ENCODE results near the gene GRAMD2A.

GRAMD2A gene

GRCh38 chr15:72136170-72137051, 61.2 kb downstream of the GRAMD2A start:
- no peak for DNase-seq (ENCODE audit: low spot score)

- no peak for DNase-seq (ENCODE audit: low spot score)
Measured at GRCh38 chr15:72135719-72136118, 61.9 kb downstream of the GRAMD2A start.

DNA sequence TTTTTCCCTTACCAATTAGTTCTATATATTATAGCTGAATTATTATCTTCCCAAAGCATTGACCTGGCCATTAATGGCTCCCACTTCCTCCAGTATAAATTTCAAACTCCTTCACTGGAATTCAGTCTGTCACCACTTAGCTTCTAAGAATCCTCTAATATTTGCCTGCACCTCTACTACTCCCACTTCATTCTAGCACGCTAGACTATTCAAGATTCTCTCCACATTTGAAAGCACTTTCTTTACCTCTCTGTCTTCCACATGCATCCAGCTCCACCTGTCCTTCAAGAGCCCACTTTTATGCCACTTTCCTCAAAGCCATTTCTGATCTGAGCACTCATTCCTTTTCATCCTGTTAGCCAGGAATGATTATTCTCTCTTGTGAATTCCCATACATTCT, 64.4 kb downstream of the GRAMD2A start:
- no peak for DNase-seq (ENCODE audit: low spot score)

- DNase-seq (ENCODE audit: low spot score), result no peak
Measured at GRCh38 chr15:72131922-72132321, 65.7 kb downstream of the GRAMD2A start.

DNA sequence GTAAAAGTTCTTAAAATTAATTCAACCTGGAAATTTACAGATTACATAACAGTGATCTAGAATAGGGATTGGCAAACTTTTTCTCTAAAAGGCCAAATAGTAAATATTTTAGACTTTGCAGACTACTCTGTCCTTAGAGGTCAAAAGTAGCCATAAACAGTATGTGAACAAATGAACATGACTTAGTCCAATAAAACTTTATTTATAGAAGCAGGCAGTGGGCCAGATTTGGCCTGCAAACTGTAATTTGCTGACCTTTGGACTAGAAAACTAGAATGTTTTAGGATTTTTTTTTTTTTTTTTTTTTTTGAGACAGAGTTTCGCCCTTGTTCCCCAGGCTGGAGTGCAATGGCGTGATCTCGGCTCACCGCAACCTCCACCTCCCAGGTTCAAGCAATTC, 67.3 kb downstream of the GRAMD2A start:
- no peak for DNase-seq (ENCODE audit: low spot score)

GRCh38 chr15:72128359-72128758, 69.2 kb downstream of the GRAMD2A start:
- DNase-seq (ENCODE audit: low spot score), result no peak

DNA sequence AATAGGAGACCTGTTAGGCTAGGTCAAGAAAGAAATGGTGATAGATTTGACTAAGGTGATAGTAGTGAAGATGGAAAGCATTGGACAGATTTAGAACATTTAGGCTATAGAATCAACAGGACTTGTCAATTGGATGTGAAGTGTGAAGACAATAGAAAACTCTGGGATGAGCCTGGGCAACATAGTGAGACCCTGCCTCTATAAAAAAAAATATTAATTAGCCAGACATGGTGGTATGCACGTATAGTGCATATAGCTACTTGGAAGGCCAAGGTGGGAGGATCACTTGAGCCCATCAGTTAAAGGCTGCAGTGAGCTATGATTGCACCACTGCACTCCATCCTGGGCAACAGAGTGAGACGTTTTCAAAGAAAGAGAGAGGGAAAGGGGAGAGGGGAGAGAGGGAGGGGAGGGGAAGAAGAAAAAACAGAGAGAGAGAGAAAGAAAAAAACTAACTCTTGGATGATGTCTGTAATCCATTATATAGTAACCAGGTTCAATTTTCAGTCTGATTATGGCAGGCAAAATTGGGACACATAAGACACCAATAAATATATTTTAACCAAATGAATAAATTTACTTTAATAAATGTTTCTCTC, 69.8 kb downstream of the GRAMD2A start:
- no peak for DNase-seq (ENCODE audit: low spot score)

DNA sequence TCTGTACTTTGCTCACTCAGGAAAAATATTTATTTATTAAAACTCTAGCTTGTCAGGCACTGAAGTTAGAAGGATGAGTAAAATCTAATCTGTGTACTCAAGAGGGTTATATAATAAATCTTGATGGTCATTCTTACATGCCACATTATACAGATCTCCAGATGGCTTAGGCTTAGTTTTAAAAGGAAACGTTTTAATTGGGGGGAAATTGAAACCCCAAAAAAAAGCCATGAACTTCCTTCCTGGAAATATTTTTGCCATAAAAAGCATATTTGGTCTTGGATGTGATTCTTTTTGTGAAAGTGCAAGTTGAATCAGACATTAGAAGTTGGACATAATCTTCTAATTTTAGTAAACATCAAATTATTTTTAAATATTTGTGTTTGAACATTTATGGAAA, 73.4 kb downstream of the GRAMD2A start:
- DNase-seq (ENCODE audit: low spot score), result no peak

DNA sequence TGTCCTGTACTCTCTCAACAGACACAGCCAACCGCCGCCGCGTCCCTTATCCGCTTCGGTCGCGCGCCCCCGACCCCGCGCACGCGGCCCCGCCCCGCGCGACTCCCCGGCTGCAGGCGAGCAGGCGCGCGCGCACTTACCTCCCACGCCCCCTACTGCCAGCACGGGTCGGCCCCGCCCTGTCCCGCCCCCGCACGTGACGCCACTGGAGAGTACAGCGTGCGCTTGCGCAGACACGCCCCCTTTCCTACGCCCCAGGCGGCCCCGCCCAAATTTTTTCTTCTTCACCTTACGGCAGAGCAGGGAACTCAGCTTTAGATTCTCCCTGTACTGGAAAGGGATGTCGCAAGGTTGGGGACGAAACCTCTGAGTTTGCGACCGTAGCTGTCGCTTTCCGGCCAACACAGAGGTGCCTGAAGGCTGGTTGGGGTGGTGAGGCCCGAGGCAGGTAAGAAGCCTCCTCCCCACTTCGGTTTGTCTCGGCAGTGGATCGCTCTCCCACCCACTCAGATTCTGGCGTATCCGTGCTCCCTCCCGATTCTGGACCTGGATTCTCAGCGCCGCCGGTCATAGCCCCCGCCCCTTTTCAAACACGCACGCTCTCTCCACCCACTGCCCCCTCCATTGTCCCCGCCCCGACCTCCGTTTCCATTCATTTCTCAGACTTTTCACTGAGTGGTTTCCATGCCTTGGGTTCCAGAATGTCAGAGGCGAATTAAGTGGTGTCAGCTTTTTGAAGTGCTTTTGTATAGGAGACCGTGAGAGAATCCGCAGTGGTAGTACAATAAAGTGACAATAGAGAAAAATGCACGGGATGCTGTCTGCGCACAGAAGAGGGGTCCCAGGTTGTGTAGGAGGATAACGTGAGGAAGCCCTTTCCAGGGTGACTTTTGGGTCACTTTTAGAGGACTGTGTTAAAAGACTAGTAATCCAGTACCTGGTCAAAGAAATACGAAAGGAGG, 79.3 kb downstream of the GRAMD2A start, which contains the start of the genes MYO9A and SENP8:
Gene MYO9A (minus strand): TSS at position 134 of the 962 bp plus-strand sequence. CDS start 71,587 bp downstream, outside the sequence.
Gene SENP8 (plus strand): TSS at position 387 of the 962 bp plus-strand sequence. CDS start 21,221 bp downstream, outside the sequence.
- DNase-seq (ENCODE audit: low spot score), result peak; percentile 99

DNA sequence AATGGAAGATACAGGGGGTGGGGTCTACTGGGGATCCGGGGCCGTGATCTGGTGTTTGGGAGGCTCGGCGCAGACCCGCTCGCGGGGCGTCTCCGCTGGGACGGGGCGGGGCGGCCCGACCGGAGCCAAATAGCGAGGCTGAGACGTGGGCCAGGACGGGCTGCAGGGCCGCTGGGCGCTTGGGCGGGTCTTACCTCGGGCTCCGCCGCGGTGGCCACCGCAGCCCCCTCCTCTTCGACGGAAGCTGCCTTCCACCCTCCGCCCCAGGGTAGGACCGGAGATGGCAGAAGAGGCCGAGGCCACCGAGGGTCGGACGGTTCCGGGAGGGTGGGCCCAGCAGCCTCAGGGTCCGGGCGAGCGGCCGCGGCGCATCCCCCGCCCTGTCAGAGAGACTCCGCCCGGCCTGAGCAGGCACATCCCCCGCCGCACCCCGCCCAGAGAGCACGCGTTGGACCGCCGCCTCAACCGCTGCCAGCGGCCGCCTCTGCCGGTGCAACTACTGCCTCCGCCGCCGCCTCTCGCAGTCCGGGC, 80.0 kb downstream of the GRAMD2A start:
- DNase-seq (ENCODE audit: low spot score), result peak; percentile 89

GRCh38 chr15:72116731-72117485, 80.7 kb downstream of the GRAMD2A start:
- DNase-seq (ENCODE audit: low spot score), result peak; percentile 23

DNA sequence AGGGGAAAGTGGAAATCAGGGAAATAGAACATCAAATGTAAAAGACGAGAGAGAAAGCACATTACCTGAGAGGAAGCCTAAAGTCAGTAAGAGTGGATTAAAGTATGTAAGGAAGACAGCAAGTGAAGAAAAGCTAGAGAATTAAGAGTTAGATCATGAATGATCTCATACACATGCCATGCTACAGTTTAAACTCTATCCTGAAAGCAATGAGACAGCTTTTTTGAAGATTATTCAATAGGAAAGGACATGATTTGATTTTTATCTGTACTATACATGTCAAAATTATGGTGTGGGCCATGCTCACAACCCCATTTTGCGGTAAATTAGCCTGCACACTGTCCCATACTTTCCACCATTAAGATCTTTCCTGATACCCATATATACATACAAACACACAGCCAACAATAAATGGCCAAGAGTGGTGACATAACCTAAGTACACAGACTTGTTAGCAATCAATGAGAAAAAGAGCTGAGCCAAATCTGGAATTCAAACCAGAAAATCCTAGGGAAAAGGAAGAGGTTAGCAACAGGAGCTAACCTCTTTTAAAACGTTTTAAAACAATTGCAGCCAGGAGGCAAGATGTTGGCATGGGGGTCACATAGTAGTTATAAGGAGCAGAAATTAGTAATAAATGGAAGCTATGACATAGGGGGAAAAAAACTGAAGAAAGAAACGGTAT, 84.1 kb downstream of the GRAMD2A start:
- DNase-seq (ENCODE audit: low spot score), result no peak

DNA sequence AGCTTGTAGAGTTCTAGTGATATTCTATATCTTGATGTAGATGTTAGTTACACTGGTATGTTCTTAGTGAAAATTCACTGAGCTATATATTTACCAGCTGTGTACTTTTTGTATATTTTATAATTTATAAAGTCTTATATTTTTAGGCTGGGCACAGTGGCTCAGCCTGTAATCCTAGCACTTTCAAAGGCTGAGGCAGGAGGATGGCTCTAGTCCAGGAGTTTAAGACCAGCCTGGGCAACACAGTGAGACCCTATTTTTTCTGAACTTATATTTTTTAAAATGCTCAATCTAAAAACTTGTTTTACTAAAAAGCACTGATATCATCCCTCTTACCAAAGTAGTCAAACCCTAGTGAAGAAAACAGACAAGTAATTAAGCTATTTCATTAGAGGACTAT, 84.8 kb downstream of the GRAMD2A start:
- no peak for DNase-seq (ENCODE audit: low spot score)

DNA sequence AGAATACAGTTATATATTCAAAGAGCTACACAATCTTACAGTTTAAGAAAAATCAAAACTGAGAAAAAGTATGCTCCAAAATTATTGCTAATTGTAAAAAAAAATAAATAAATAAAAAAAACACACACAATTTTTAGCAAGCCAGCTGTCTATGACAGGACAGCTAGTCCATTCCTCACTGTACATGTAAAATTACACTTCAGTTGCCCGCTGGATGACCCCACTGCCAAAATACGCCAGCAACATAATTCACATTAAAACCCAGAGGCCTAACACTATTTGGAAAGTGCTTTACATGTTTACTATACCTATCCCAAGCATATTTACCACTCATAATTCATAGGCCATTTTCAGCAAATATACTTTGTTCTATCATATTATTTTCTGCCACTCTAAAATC, 85.5 kb downstream of the GRAMD2A start:
- no peak for DNase-seq (ENCODE audit: low spot score)

GRCh38 chr15:72110355-72110754, 87.2 kb downstream of the GRAMD2A start:
- DNase-seq (ENCODE audit: low spot score), result no peak

All from AG20443 (cell line).